ENCODE measurements around the gene STYXL2. TPM values are rescaled to one million over a fixed set of nuclear protein-coding genes. Genes with fewer than 3 reads are reported as not detected.

STYXL2 gene
- total RNA-seq (2014; rRNA removed; shearing (Covaris generic)), result 0.10 and 0.36 TPM in 2 replicates

- peak; percentile 57 for DNase-seq (ENCODE audit: low read depth)
Observed at GRCh38 chr1:167093846-167094516, at the start of gene STYXL2. Gene STYXL2, plus strand, starts transcription at chr1:167094075. Its CDS starts 775 bp downstream, at chr1:167094850.

- no peak for DNase-seq (ENCODE audit: low read depth)
Observed at GRCh38 chr1:167051907-167052306, 42.0 kb upstream of the STYXL2 start.

GRCh38 chr1:167052389-167052788, 41.5 kb upstream of the STYXL2 start:
- peak; percentile 10 for DNase-seq (ENCODE audit: low read depth)

GRCh38 chr1:167054531-167054930, 39.3 kb upstream of the STYXL2 start:
- peak; percentile 65 for DNase-seq (ENCODE audit: low read depth)

- DNase-seq (ENCODE audit: low read depth), result peak; percentile 46
Observed at GRCh38 chr1:167054946-167055630, 38.8 kb upstream of the STYXL2 start.

GRCh38 chr1:167056529-167057231, 37.2 kb upstream of the STYXL2 start:
- DNase-seq (ENCODE audit: low read depth), result no peak

- peak; percentile 68 for DNase-seq (ENCODE audit: low read depth)
Observed at GRCh38 chr1:167057241-167057688, 36.6 kb upstream of the STYXL2 start.

- DNase-seq (ENCODE audit: low read depth), result peak; percentile 65
Observed at GRCh38 chr1:167059045-167059808, 34.6 kb upstream of the STYXL2 start.

- no peak for DNase-seq (ENCODE audit: low read depth)
Observed at GRCh38 chr1:167059809-167060107, 34.1 kb upstream of the STYXL2 start.

- DNase-seq (ENCODE audit: low read depth), result peak; percentile 27
Observed at GRCh38 chr1:167060141-167061072, 33.5 kb upstream of the STYXL2 start.

- no peak for DNase-seq (ENCODE audit: low read depth)
Observed at GRCh38 chr1:167061073-167061464, 32.8 kb upstream of the STYXL2 start.

GRCh38 chr1:167064621-167065020, 29.3 kb upstream of the STYXL2 start:
- DNase-seq (ENCODE audit: low read depth), result no peak

- DNase-seq (ENCODE audit: low read depth), result no peak
Observed at GRCh38 chr1:167065471-167065870, 28.4 kb upstream of the STYXL2 start.

- DNase-seq (ENCODE audit: low read depth), result peak; percentile 56
Observed at GRCh38 chr1:167066333-167067122, 27.3 kb upstream of the STYXL2 start.

- DNase-seq (ENCODE audit: low read depth), result no peak
Observed at GRCh38 chr1:167067904-167068303, 26.0 kb upstream of the STYXL2 start.

- no peak for DNase-seq (ENCODE audit: low read depth)
Observed at GRCh38 chr1:167068761-167069160, 25.1 kb upstream of the STYXL2 start.

- no peak for DNase-seq (ENCODE audit: low read depth)
Observed at GRCh38 chr1:167071286-167071685, 22.6 kb upstream of the STYXL2 start.

- DNase-seq (ENCODE audit: low read depth), result no peak
Observed at GRCh38 chr1:167076136-167076710, 17.7 kb upstream of the STYXL2 start.

- DNase-seq (ENCODE audit: low read depth), result no peak
Observed at GRCh38 chr1:167077128-167077867, 16.6 kb upstream of the STYXL2 start.
